Fibroblast of the conjunctiva (primary cell): ENCODE results near the gene TMSB4X.
"Not testable (repeated sequence)": the region's sequence is repeated elsewhere in the genome, so short reads cannot be mapped to it uniquely, and the experiment has no call there.

Experiments
- DNase-seq: peaks from one replicate; pipeline ENCODE4 v3.0.0-alpha.2; 2010; ENCODE audit warnings: low read depth

The TMSB4X gene

GRCh38 chrX:12974796-12975669 lies at the start of gene TMSB4X:
Gene TMSB4X, plus strand, starts transcription at chrX:12975110.
- peak; percentile 76 for DNase-seq

GRCh38 chrX:12929701-12930100 lies 45.2 kb upstream of the TMSB4X start:
- DNase-seq = no peak

- DNase-seq = no peak
These were observed 44.8 kb upstream of the TMSB4X start for GRCh38 chrX:12930150-12930549.

GRCh38 chrX:12932244-12932643 lies 42.7 kb upstream of the TMSB4X start:
- no peak for DNase-seq

- no peak for DNase-seq
These were observed 40.1 kb upstream of the TMSB4X start for GRCh38 chrX:12934850-12935249.

- DNase-seq = no peak
These were observed 38.0 kb upstream of the TMSB4X start for GRCh38 chrX:12936947-12937346.

GRCh38 chrX:12940471-12940870 lies 34.4 kb upstream of the TMSB4X start:
- not testable (repeated sequence) for DNase-seq

GRCh38 chrX:12943592-12943991 lies 31.3 kb upstream of the TMSB4X start:
- DNase-seq = not testable (repeated sequence)

- DNase-seq = not testable (repeated sequence)
These were observed 30.5 kb upstream of the TMSB4X start for GRCh38 chrX:12944452-12944851.

GRCh38 chrX:12945494-12945893 lies 29.4 kb upstream of the TMSB4X start:
- DNase-seq = no peak

GRCh38 chrX:12946406-12946805 lies 28.5 kb upstream of the TMSB4X start:
- no peak for DNase-seq

GRCh38 chrX:12946838-12947544 lies 27.9 kb upstream of the TMSB4X start:
- DNase-seq = peak; percentile 69

- no peak for DNase-seq
These were observed 27.2 kb upstream of the TMSB4X start for GRCh38 chrX:12947545-12948235.

GRCh38 chrX:12948495-12948894 lies 26.4 kb upstream of the TMSB4X start:
- no peak for DNase-seq

GRCh38 chrX:12949205-12949926 lies 25.5 kb upstream of the TMSB4X start:
- peak; percentile 47 for DNase-seq

- peak; percentile 69 for DNase-seq
These were observed 24.8 kb upstream of the TMSB4X start for GRCh38 chrX:12949927-12950656.

GRCh38 chrX:12950851-12951594 lies 23.9 kb upstream of the TMSB4X start:
- no peak for DNase-seq

- no peak for DNase-seq
These were observed 23.3 kb upstream of the TMSB4X start for GRCh38 chrX:12951595-12951975.

GRCh38 chrX:12953420-12953819 lies 21.5 kb upstream of the TMSB4X start:
- DNase-seq = no peak

GRCh38 chrX:12954376-12954775 lies 20.5 kb upstream of the TMSB4X start:
- DNase-seq = no peak

- no peak for DNase-seq
These were observed 19.9 kb upstream of the TMSB4X start for GRCh38 chrX:12954981-12955380.
